Posterior vena cava (tissue), 2 donors: ENCODE measurements around the gene NEU2. TPM values are rescaled to one million over a fixed set of nuclear protein-coding genes. Genes with fewer than 3 reads are reported as not detected.
A peak's percentile ranks its signal among the peaks of the same experiment; 100 is the strongest.

Experiments used
- DNase-seq: peaks from one replicate; pipeline ENCODE4 v3.0.0-alpha.2; 2020; ENCODE audit warnings: low spot score
- intact Hi-C, 2 donors: fragments of 100-400 bp; cut with DNase I; formaldehyde crosslinking; loops; one replicate each; pipeline versions ENCODE4 v1.14.1 to v1.14.2; 2022 to 2023
- total RNA-seq, 2 donors: library from RNA; stranded (reverse); fragmentation: NEBNext Ultra II Directional; extraction: Animal tissue kit (Norgen Biotek cat#: 25700); gene quantifications; one replicate each; pipeline ENCODE4 v1.2.1, GENCODE V29; 2021
- donor health status: DM: yes; HTN: yes; CAD: no.
- donor health status: DM: yes; HTN: yes; CAD: no.

NEU2 gene
- total RNA-seq, 2 donors from 2014 or later = not detected

DNA sequence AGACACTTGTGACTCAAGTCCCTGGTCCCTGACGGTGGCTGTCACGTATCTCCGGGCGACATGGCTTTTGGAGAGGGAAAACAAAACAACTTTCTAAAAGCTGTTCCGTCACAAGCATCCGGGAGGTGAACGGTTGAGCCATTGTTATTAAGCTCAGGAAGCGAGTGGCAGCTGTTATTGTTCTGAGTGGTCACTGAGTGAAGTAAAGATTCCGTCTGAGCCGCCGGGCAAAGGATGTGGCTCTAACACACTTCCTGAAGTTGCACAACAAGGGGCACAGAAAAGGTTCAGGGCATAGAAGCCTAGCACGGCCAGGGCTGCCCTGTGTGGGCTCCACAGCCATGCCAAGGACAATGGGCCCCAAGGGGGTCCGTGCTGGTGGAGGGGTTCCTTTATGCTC is 52.0 kb downstream of the NEU2 start:
- intact Hi-C loops = no loop called here
- peak; percentile 86 for DNase-seq

Other genes with a start within 250 kb of the NEU2 start
- gene SNORC, start 162.4 kb upstream of the NEU2 start, total RNA-seq = under 1 TPM; 0.79 to 1.00 TPM
- 1 to 10 TPM in 1 of 2 donors, under 1 TPM in 1; 0.88 to 5.3 TPM for gene NGEF, start 19.4 kb upstream of the NEU2 start, total RNA-seq
- gene INPP5D, start 27.7 kb downstream of the NEU2 start, total RNA-seq = 10 to 100 TPM; 14.0 to 19.9 TPM
- 10 to 100 TPM; 19.9 to 22.8 TPM for gene ATG16L1, start 219.0 kb downstream of the NEU2 start, total RNA-seq